GM23338 (cell line): ENCODE results near the gene ZMYND8.

Experiments
- CREB1 ChIP-seq: fragments of 250-450 bp; sonication (Bioruptor Pico); IDR thresholded peaks from 2 replicates; pipeline ENCODE4 v1.5.0; 2020; ENCODE audit warnings: low read depth, mild to moderate bottlenecking, moderate library complexity
- CTCF ChIP-seq, 2 experiments: fragments of 200-600 bp in 1 of 2; sonication (generic) in 1 of 2; conservative IDR thresholded peaks; 2 replicates each; pipeline versions ENCODE4 v1.5.1 to v1.6.1; 2016 to 2017; ENCODE audit warnings: antibody characterized with exemption in 2 of 2, low read depth in 2 of 2, mild to moderate bottlenecking in 2 of 2, moderate library complexity in 1 of 2
- ETS1 ChIP-seq: IDR thresholded peaks from 2 replicates; pipeline ENCODE4 v1.6.1; 2016; ENCODE audit warnings: antibody characterized with exemption
- EZH2 ChIP-seq: fragments of 200-600 bp; sonication (generic); IDR thresholded peaks from one replicate; pipeline ENCODE4 v1.8.0; 2017; ENCODE audit warnings: antibody characterized with exemption, mild to moderate bottlenecking, low read depth; ENCODE audit not compliant: unreplicated experiment
- EZH2phosphoT487 ChIP-seq: fragments of 200-600 bp; sonication (generic); IDR thresholded peaks from one replicate; pipeline ENCODE4 v1.8.1; 2018; ENCODE audit warnings: antibody characterized with exemption; ENCODE audit not compliant: unreplicated experiment
- JUNB ChIP-seq: IDR thresholded peaks from one replicate; pipeline ENCODE4 v1.6.1; 2016; ENCODE audit warnings: antibody characterized with exemption; ENCODE audit not compliant: unreplicated experiment
- POLR2AphosphoS5 ChIP-seq: IDR thresholded peaks from 2 replicates; pipeline ENCODE4 v1.6.1; 2016; ENCODE audit warnings: antibody characterized with exemption, low read depth
- STAT1 ChIP-seq: IDR thresholded peaks from one replicate; pipeline ENCODE4 v1.6.1; 2016; ENCODE audit warnings: antibody characterized with exemption; ENCODE audit not compliant: unreplicated experiment
- ZNF331 ChIP-seq: fragments of 250-450 bp; sonication (Bioruptor Pico); IDR thresholded peaks from 2 replicates; pipeline ENCODE4 v1.5.0; 2020; ENCODE audit warnings: low read depth, mild to moderate bottlenecking, moderate library complexity
- TF ChIP-seq, protein P1 (sequence below): IDR thresholded peaks from one replicate; pipeline ENCODE4 v1.6.1; 2018; ENCODE audit warnings: antibody characterized with exemption; ENCODE audit not compliant: unreplicated experiment

DNA sequence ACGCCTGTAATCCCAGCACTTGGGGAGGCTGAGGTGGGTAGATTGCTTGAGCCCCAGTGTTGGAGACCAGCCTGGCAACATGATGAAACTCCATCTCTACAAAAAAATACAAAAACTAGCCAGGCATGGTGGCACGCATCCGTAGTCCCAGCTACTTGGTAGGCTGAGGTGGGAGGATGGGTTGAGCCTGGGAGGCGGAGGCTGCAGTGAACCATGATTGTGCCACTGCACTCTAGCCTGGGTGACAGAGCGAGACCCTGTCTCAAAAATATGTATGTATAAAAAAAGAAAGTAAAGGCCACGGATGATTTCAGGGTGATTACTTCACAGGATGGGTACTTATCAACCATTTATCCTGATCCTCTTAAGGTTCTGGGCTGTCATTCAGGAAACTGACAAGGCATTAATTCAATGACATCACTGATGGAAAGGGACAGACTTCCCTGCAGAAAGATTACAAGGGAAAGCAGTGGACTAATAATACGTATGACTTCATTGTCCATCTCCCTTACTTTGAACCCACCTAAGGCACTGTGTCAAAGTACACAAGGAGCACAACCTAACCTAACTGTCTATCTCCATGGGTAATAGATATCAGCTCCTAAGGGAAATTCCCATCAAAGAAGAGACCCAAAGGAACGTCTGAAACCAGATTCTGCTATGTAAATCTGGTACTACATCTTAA lies 61.2 kb downstream of the ZMYND8 start:
- TF ChIP-seq CTCF (conservative IDR thresholded peaks at IDR 0.05; ENCODE audit: low read depth in 2 of 2) (no peak), POLR2AphosphoS5 (no peak), JUNB (no peak), EZH2phosphoT487 (no peak), ZNF331 (CRISPR knock-in tag) (no peak), ETS1 (no peak), CREB1 (CRISPR knock-in tag) (no peak), STAT1 (no peak), EZH2 (no peak)
- TF ChIP-seq, protein P1, sequence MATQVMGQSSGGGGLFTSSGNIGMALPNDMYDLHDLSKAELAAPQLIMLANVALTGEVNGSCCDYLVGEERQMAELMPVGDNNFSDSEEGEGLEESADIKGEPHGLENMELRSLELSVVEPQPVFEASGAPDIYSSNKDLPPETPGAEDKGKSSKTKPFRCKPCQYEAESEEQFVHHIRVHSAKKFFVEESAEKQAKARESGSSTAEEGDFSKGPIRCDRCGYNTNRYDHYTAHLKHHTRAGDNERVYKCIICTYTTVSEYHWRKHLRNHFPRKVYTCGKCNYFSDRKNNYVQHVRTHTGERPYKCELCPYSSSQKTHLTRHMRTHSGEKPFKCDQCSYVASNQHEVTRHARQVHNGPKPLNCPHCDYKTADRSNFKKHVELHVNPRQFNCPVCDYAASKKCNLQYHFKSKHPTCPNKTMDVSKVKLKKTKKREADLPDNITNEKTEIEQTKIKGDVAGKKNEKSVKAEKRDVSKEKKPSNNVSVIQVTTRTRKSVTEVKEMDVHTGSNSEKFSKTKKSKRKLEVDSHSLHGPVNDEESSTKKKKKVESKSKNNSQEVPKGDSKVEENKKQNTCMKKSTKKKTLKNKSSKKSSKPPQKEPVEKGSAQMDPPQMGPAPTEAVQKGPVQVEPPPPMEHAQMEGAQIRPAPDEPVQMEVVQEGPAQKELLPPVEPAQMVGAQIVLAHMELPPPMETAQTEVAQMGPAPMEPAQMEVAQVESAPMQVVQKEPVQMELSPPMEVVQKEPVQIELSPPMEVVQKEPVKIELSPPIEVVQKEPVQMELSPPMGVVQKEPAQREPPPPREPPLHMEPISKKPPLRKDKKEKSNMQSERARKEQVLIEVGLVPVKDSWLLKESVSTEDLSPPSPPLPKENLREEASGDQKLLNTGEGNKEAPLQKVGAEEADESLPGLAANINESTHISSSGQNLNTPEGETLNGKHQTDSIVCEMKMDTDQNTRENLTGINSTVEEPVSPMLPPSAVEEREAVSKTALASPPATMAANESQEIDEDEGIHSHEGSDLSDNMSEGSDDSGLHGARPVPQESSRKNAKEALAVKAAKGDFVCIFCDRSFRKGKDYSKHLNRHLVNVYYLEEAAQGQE = no peak
